ENCODE data around the gene IL1RL2.

IL1RL2 gene

GRCh38 chr2:102282678-102283091 lies 95.9 kb downstream of the IL1RL2 start:
- no CpG with 5 or more reads among the region's 2 CpGs for WGBS (ENCODE audit: extremely low coverage, insufficient coverage, low lambda C conversion rate)
- no peak overlapping the region for H3K56ac ChIP-seq (ENCODE audit: low read length)
- H4K5ac ChIP-seq (ENCODE audit: low read length) = no peak overlapping the region
- DNase-seq = no peak
- no peaks in the 10 kb centered on the region for H3K79me2 ChIP-seq (ENCODE audit: control insufficient read depth, insufficient read depth, low read length)
- H3K4me1 ChIP-seq (ENCODE audit: control insufficient read depth, low read depth, low read length) = peaks cover 2% of the 10 kb centered on the region
- H3K4ac ChIP-seq (ENCODE audit: low read depth, low read length) = no peak overlapping the region
- no peak overlapping the region for H3K4me3 ChIP-seq (ENCODE audit: low read length)
- no peak overlapping the region for H2BK5ac ChIP-seq (ENCODE audit: low read length)
- no peaks in the 10 kb centered on the region for H3K27me3 ChIP-seq (ENCODE audit: insufficient read depth, low read length, poor library complexity)
- H4K8ac ChIP-seq (ENCODE audit: low read depth, low read length) = no peak overlapping the region
- H3K9ac ChIP-seq (ENCODE audit: low read length) = no peak overlapping the region
- no peak overlapping the region for H3K27ac ChIP-seq (ENCODE audit: low read depth, low read length)
- no peak overlapping the region for H2AK5ac ChIP-seq (ENCODE audit: low read length)
- no peaks in the 10 kb centered on the region for H3K79me1 ChIP-seq (ENCODE audit: low read length)
- H3K36me3 ChIP-seq (ENCODE audit: control insufficient read depth, insufficient read depth, low read length) = no peaks in the 10 kb centered on the region
- H2BK120ac ChIP-seq (ENCODE audit: low read depth, low read length) = no peak overlapping the region
- H3K23ac ChIP-seq (ENCODE audit: low read length) = no peak overlapping the region
- no peak overlapping the region for H3K18ac ChIP-seq (ENCODE audit: low read length)
- H3K4me2 ChIP-seq (ENCODE audit: low read length) = no peak overlapping the region
- no peak overlapping the region for H2BK15ac ChIP-seq (replicated peaks; ENCODE audit: low read depth)

- no peak overlapping the region for H4K8ac ChIP-seq (ENCODE audit: low read depth, low read length)
- 100% methylated on average over 1 of the region's 1 CpG for WGBS (ENCODE audit: extremely low coverage, insufficient coverage, low lambda C conversion rate)
- no peak overlapping the region for H3K18ac ChIP-seq (ENCODE audit: low read length)
- no peak overlapping the region for H2BK15ac ChIP-seq (replicated peaks; ENCODE audit: low read depth)
- no peak overlapping the region for H3K4ac ChIP-seq (ENCODE audit: low read depth, low read length)
- H3K4me1 ChIP-seq (ENCODE audit: control insufficient read depth, low read depth, low read length) = no peaks in the 10 kb centered on the region
- no peak for DNase-seq
- H3K36me3 ChIP-seq (ENCODE audit: control insufficient read depth, insufficient read depth, low read length) = no peaks in the 10 kb centered on the region
- H3K79me2 ChIP-seq (ENCODE audit: control insufficient read depth, insufficient read depth, low read length) = no peaks in the 10 kb centered on the region
- no peaks in the 10 kb centered on the region for H3K27me3 ChIP-seq (ENCODE audit: insufficient read depth, low read length, poor library complexity)
- no peak overlapping the region for H4K5ac ChIP-seq (ENCODE audit: low read length)
- no peak overlapping the region for H3K4me3 ChIP-seq (ENCODE audit: low read length)
- no peak overlapping the region for H2AK5ac ChIP-seq (ENCODE audit: low read length)
- H3K9ac ChIP-seq (ENCODE audit: low read length) = no peak overlapping the region
- no peak overlapping the region for H3K23ac ChIP-seq (ENCODE audit: low read length)
- H3K79me1 ChIP-seq (ENCODE audit: low read length) = no peaks in the 10 kb centered on the region
- no peak overlapping the region for H3K56ac ChIP-seq (ENCODE audit: low read length)
- no peak overlapping the region for H3K4me2 ChIP-seq (ENCODE audit: low read length)
- H2BK120ac ChIP-seq (ENCODE audit: low read depth, low read length) = no peak overlapping the region
- no peak overlapping the region for H2BK5ac ChIP-seq (ENCODE audit: low read length)
- no peak overlapping the region for H3K27ac ChIP-seq (ENCODE audit: low read depth, low read length)
Observed at GRCh38 chr2:102283996-102284395, 97.2 kb downstream of the IL1RL2 start.

- Histone ChIP-seq H3K18ac (ENCODE audit: low read length) (no peak overlapping the region), H3K4ac (ENCODE audit: low read depth, low read length) (no peak overlapping the region), H2AK5ac (ENCODE audit: low read length) (no peak overlapping the region), H3K27ac (ENCODE audit: low read depth, low read length) (no peak overlapping the region), H3K79me2 (ENCODE audit: control insufficient read depth, insufficient read depth, low read length) (no peaks in the 10 kb centered on the region), H3K4me3 (ENCODE audit: low read length) (no peak overlapping the region), H3K4me1 (ENCODE audit: control insufficient read depth, low read depth, low read length) (no peaks in the 10 kb centered on the region), H3K79me1 (ENCODE audit: low read length) (no peaks in the 10 kb centered on the region), H2BK120ac (ENCODE audit: low read depth, low read length) (no peak overlapping the region), H4K8ac (ENCODE audit: low read depth, low read length) (no peak overlapping the region), H3K56ac (ENCODE audit: low read length) (no peak overlapping the region), H3K23ac (ENCODE audit: low read length) (no peak overlapping the region), H3K9ac (ENCODE audit: low read length) (no peak overlapping the region), H3K4me2 (ENCODE audit: low read length) (no peak overlapping the region), H4K5ac (ENCODE audit: low read length) (no peak overlapping the region), H2BK5ac (ENCODE audit: low read length) (no peak overlapping the region), H2BK15ac (replicated peaks; ENCODE audit: low read depth) (no peak overlapping the region), H3K27me3 (ENCODE audit: insufficient read depth, low read length, poor library complexity) (no peaks in the 10 kb centered on the region), H3K36me3 (ENCODE audit: control insufficient read depth, insufficient read depth, low read length) (no peaks in the 10 kb centered on the region)
- no peak for DNase-seq
- WGBS (ENCODE audit: extremely low coverage, insufficient coverage, low lambda C conversion rate) = no CpG with 5 or more reads among the region's 3 CpGs
Observed at GRCh38 chr2:102284611-102285010, 97.8 kb downstream of the IL1RL2 start.

- H4K5ac ChIP-seq (ENCODE audit: low read length) = no peak overlapping the region
- H4K8ac ChIP-seq (ENCODE audit: low read depth, low read length) = no peak overlapping the region
- H3K79me2 ChIP-seq (ENCODE audit: control insufficient read depth, insufficient read depth, low read length) = no peaks in the 10 kb centered on the region
- H3K4me3 ChIP-seq (ENCODE audit: low read length) = no peak overlapping the region
- no peak overlapping the region for H3K27ac ChIP-seq (ENCODE audit: low read depth, low read length)
- H2BK15ac ChIP-seq (replicated peaks; ENCODE audit: low read depth) = no peak overlapping the region
- no peak overlapping the region for H3K4me2 ChIP-seq (ENCODE audit: low read length)
- H2BK120ac ChIP-seq (ENCODE audit: low read depth, low read length) = no peak overlapping the region
- H2BK5ac ChIP-seq (ENCODE audit: low read length) = no peak overlapping the region
- no CpG with 5 or more reads among the region's 2 CpGs for WGBS (ENCODE audit: extremely low coverage, insufficient coverage, low lambda C conversion rate)
- H3K36me3 ChIP-seq (ENCODE audit: control insufficient read depth, insufficient read depth, low read length) = no peaks in the 10 kb centered on the region
- no peaks in the 10 kb centered on the region for H3K4me1 ChIP-seq (ENCODE audit: control insufficient read depth, low read depth, low read length)
- H2AK5ac ChIP-seq (ENCODE audit: low read length) = no peak overlapping the region
- H3K18ac ChIP-seq (ENCODE audit: low read length) = no peak overlapping the region
- no peaks in the 10 kb centered on the region for H3K27me3 ChIP-seq (ENCODE audit: insufficient read depth, low read length, poor library complexity)
- H3K56ac ChIP-seq (ENCODE audit: low read length) = no peak overlapping the region
- no peaks in the 10 kb centered on the region for H3K79me1 ChIP-seq (ENCODE audit: low read length)
- DNase-seq = no peak
- H3K23ac ChIP-seq (ENCODE audit: low read length) = no peak overlapping the region
- H3K4ac ChIP-seq (ENCODE audit: low read depth, low read length) = no peak overlapping the region
- H3K9ac ChIP-seq (ENCODE audit: low read length) = no peak overlapping the region
Observed at GRCh38 chr2:102285368-102285767, 98.5 kb downstream of the IL1RL2 start.

- no peaks in the 10 kb centered on the region for H3K4me1 ChIP-seq (ENCODE audit: control insufficient read depth, low read depth, low read length)
- no peak overlapping the region for H3K27ac ChIP-seq (ENCODE audit: low read depth, low read length)
- no peaks in the 10 kb centered on the region for H3K79me1 ChIP-seq (ENCODE audit: low read length)
- no peak overlapping the region for H2AK5ac ChIP-seq (ENCODE audit: low read length)
- H2BK5ac ChIP-seq (ENCODE audit: low read length) = no peak overlapping the region
- H4K8ac ChIP-seq (ENCODE audit: low read depth, low read length) = no peak overlapping the region
- H3K36me3 ChIP-seq (ENCODE audit: control insufficient read depth, insufficient read depth, low read length) = no peaks in the 10 kb centered on the region
- H3K18ac ChIP-seq (ENCODE audit: low read length) = no peak overlapping the region
- no peak overlapping the region for H3K4ac ChIP-seq (ENCODE audit: low read depth, low read length)
- no peak overlapping the region for H3K56ac ChIP-seq (ENCODE audit: low read length)
- H2BK120ac ChIP-seq (ENCODE audit: low read depth, low read length) = no peak overlapping the region
- no peak overlapping the region for H3K9ac ChIP-seq (ENCODE audit: low read length)
- no peak overlapping the region for H3K4me3 ChIP-seq (ENCODE audit: low read length)
- H3K79me2 ChIP-seq (ENCODE audit: control insufficient read depth, insufficient read depth, low read length) = no peaks in the 10 kb centered on the region
- no peak for DNase-seq
- no peak overlapping the region for H3K23ac ChIP-seq (ENCODE audit: low read length)
- H2BK15ac ChIP-seq (replicated peaks; ENCODE audit: low read depth) = no peak overlapping the region
- no peak overlapping the region for H4K5ac ChIP-seq (ENCODE audit: low read length)
- WGBS (ENCODE audit: extremely low coverage, insufficient coverage, low lambda C conversion rate) = no CpG with 5 or more reads among the region's 3 CpGs
- no peak overlapping the region for H3K4me2 ChIP-seq (ENCODE audit: low read length)
- no peaks in the 10 kb centered on the region for H3K27me3 ChIP-seq (ENCODE audit: insufficient read depth, low read length, poor library complexity)
Observed at GRCh38 chr2:102286041-102286440, 99.2 kb downstream of the IL1RL2 start.

GRCh38 chr2:102289129-102289528 lies 102.3 kb downstream of the IL1RL2 start:
- Histone ChIP-seq H3K27me3 (ENCODE audit: insufficient read depth, low read length, poor library complexity) (no peaks in the 10 kb centered on the region), H2BK120ac (ENCODE audit: low read depth, low read length) (no peak overlapping the region), H3K56ac (ENCODE audit: low read length) (no peak overlapping the region), H3K23ac (ENCODE audit: low read length) (no peak overlapping the region), H3K27ac (ENCODE audit: low read depth, low read length) (no peak overlapping the region), H3K4me2 (ENCODE audit: low read length) (no peak overlapping the region), H3K4me1 (ENCODE audit: control insufficient read depth, low read depth, low read length) (no peaks in the 10 kb centered on the region), H3K4me3 (ENCODE audit: low read length) (no peak overlapping the region), H4K5ac (ENCODE audit: low read length) (no peak overlapping the region), H3K79me1 (ENCODE audit: low read length) (no peaks in the 10 kb centered on the region), H4K8ac (ENCODE audit: low read depth, low read length) (no peak overlapping the region), H3K4ac (ENCODE audit: low read depth, low read length) (no peak overlapping the region), H3K9ac (ENCODE audit: low read length) (no peak overlapping the region), H2BK5ac (ENCODE audit: low read length) (no peak overlapping the region), H3K18ac (ENCODE audit: low read length) (no peak overlapping the region), H3K36me3 (ENCODE audit: control insufficient read depth, insufficient read depth, low read length) (no peaks in the 10 kb centered on the region), H2BK15ac (replicated peaks; ENCODE audit: low read depth) (no peak overlapping the region), H2AK5ac (ENCODE audit: low read length) (no peak overlapping the region), H3K79me2 (ENCODE audit: control insufficient read depth, insufficient read depth, low read length) (no peaks in the 10 kb centered on the region)
- DNase-seq = no peak
- WGBS (ENCODE audit: extremely low coverage, insufficient coverage, low lambda C conversion rate) = no CpG with 5 or more reads among the region's 5 CpGs

Data from mesendoderm (in vitro differentiated cells).